Activated CD8-positive, alpha-beta memory T cell treated with anti-CD3 and anti-CD28 coated beads, Interleukin-2, amount 50 U/mL, for 1 hour (primary cell): ENCODE measurements around the gene TPCN2.

Experiments used
- DNase-seq: peaks from one replicate; pipeline ENCODE4 v3.0.0-alpha.2; 2020; ENCODE audit errors: extremely low read depth

TPCN2 gene

GRCh38 chr11:69094111-69094914, 45.6 kb downstream of the TPCN2 start:
- no peak for DNase-seq

- no peak for DNase-seq
Observed at GRCh38 chr11:69094915-69095290, 46.2 kb downstream of the TPCN2 start.

- no peak for DNase-seq
Observed at GRCh38 chr11:69095300-69095699, 46.6 kb downstream of the TPCN2 start.

- no peak for DNase-seq
Observed at GRCh38 chr11:69096473-69096872, 47.7 kb downstream of the TPCN2 start.

- no peak for DNase-seq
Observed at GRCh38 chr11:69097263-69097662, 48.5 kb downstream of the TPCN2 start.

DNA sequence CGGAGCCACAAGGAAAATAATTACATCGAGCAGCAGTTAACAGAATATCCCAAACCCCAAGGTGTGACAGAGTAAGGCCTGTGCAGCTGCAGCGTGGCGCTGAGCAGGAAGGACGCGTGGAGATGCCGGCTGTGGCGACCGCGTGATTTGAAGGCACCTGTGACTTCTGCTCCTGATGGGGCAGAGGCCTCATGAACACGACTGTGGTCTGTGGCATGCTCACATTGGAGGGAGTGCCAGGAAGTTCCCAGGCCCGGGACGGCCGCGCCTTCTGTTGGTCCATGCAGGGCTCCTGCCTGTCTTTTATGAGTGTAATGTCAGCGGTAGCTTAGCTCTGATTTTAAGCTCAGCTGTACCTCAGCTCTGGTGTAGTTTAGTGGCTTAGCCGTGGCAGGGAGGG, 50.4 kb downstream of the TPCN2 start:
- no peak for DNase-seq

GRCh38 chr11:69100454-69101114, 51.9 kb downstream of the TPCN2 start:
- DNase-seq: no peak

DNA sequence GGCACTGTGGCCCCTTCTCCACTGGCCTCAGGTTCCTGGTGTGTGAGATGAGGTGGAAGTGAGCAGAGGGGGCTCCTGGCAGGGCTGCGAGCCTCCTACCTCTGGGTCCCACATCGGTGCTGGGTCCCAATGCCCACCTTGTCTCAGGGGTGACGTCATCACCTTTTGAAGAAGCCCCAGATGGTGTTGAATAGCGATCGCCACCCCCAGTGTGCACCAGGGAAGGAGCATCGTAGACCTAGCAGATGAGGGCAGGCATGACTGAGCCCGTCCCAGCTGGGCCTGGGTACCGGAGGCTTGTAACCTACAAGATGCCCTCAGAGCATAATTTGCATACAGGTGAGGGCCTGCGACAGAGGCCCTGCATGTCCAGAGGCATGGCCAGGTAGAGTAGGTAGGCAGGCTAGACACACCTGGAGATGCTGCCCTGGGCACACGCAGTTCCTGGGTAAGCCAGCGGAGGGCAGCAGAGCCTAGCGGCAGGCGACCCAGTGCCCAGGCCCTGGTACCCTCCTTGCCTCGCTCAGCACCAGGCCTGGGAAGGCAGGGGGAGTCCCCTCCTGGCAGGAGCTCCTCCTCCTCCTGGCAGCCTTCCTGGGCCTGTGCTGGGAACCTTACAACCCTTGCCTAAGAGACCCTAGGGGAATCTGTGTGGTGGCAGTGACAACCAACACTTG, 52.5 kb downstream of the TPCN2 start:
- DNase-seq: no peak

- DNase-seq: no peak
Observed at GRCh38 chr11:69101792-69102695, 53.3 kb downstream of the TPCN2 start.

GRCh38 chr11:69102732-69103615, 54.2 kb downstream of the TPCN2 start:
- no peak for DNase-seq

DNA sequence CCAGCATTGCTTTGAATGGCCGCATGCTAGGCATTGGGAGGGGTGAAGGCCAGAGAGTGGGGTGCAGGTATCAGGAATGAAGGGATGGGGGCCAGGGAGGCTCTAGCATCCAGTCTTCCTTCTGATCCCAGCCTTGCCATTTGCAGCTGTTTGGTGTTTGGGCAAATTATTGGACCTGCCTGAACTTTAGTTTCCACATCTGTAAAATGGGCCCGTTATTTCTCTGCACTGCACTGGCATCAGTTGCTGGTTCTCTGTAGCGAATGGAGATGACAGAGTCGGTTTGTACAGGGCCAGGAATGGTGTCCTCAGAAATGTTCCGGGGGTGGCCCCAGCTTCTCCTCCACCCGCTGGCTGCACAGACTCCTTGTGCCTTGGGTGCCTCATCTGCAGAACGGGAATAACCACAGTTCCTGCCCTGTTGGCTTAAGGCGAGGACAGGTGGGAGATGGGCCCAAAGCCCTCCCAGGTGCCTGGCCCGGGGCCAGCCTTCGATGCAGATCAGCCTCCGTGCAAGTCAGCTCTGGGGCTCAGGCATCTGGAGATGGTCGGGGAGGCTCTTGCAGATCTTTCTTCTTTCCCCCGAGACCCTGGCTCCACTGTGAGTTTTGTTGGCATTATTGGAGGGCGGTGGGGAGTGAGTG, 55.6 kb downstream of the TPCN2 start:
- DNase-seq: no peak

- no peak for DNase-seq
Observed at GRCh38 chr11:69104856-69105395, 56.2 kb downstream of the TPCN2 start.

- no peak for DNase-seq
Observed at GRCh38 chr11:69105461-69106030, 56.8 kb downstream of the TPCN2 start.

GRCh38 chr11:69106031-69106811, 57.5 kb downstream of the TPCN2 start:
- DNase-seq: no peak

DNA sequence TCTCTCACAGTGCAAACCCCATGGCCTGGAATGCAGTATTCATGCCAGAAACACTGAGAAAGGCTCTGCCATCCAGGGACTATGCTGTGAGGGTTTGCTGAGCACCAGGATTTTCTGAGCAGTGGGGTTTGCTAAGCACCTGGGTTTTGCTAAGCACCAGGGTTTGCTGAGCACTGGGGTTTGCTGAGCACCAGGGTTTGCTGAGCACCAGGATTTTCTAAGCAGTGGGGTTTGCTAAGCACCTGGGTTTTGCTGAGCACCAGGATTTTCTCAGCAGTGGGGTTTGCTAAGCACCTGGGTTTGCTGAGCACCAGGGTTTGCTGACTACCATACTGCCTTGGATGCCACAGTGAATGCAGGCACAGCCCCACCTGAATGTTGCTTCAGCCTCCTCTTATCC, 58.7 kb downstream of the TPCN2 start:
- DNase-seq: no peak

GRCh38 chr11:69108030-69108429, 59.3 kb downstream of the TPCN2 start:
- no peak for DNase-seq

DNA sequence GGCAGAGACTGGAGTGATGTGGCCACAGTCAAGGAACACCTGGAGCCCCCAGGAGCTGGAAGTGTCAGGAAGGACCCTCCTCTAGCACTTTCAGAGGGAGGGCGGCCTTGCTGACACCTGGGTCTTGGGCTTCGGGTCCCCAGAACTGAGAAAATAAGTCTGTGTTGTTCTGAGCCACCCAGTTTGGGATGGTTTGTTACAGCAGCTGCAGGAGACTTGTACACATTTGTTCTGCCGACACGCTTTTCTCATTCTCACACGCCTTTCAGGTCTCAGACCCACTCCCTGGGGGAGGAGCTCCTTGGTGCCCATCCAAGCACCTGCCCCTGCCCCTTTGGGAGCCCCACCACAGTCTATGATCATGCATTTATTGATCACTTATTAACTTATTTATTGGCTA, 59.8 kb downstream of the TPCN2 start:
- DNase-seq: no peak

GRCh38 chr11:69109101-69109500, 60.4 kb downstream of the TPCN2 start:
- no peak for DNase-seq

- DNase-seq: no peak
Observed at GRCh38 chr11:69110451-69110850, 61.7 kb downstream of the TPCN2 start.
